22Rv1 (cell line): ENCODE measurements around the gene RPS26.

Experiments used
- H3K27ac ChIP-seq: fragments of 450-650 bp; 2 replicates; pipeline ENCODE4 v1.5.1; 2017
- CTCF ChIP-seq: fragments of 450-650 bp; IDR thresholded peaks from 2 replicates; pipeline ENCODE4 v1.5.1; 2017; ENCODE audit warnings: mild to moderate bottlenecking
- ZFX ChIP-seq: fragments of 450-650 bp; IDR thresholded peaks from 2 replicates; pipeline ENCODE4 v1.6.1; 2017; ENCODE audit warnings: antibody characterized with exemption, borderline replicate concordance

RPS26 gene

GRCh38 chr12:56071648-56072047, 29.9 kb downstream of the RPS26 start:
- no peak overlapping the region for H3K27ac ChIP-seq
- TF ChIP-seq ZFX (no peak), CTCF (no peak)

GRCh38 chr12:56074396-56074795, 32.7 kb downstream of the RPS26 start:
- H3K27ac ChIP-seq, result no peak overlapping the region
- TF ChIP-seq ZFX (no peak), CTCF (no peak)

DNA sequence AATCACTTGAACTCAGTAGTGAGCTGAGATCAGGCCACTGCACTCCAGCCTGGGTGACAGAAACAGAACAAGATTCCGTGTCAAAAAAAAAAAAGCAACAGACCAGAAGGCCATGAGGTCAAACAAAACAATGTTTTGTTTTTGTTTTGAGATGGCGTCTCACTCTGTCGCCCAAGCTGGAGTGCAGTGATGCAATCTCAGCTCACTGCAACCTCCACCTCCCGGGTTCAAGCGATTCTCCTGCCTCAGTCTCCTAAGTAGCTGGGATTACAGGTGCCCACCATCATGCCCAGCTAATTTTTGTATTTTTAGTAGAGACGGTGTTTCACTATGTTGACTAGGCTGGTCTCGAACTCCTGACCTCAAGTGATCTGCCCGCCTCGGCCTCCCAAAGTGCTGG, 36.2 kb downstream of the RPS26 start:
- H3K27ac ChIP-seq, result peak overlapping the region; percentile 99

- TF ChIP-seq ZFX (no peak), CTCF (no peak)
- H3K27ac ChIP-seq, result peak overlapping the region; percentile 99
Observed at GRCh38 chr12:56078427-56078826, 36.7 kb downstream of the RPS26 start.

- H3K27ac ChIP-seq, result peak overlapping the region; percentile 99
- TF ChIP-seq ZFX, result no peak
- peak; percentile 99 for TF ChIP-seq CTCF
Observed at GRCh38 chr12:56078931-56079722, 37.4 kb downstream of the RPS26 start.

DNA sequence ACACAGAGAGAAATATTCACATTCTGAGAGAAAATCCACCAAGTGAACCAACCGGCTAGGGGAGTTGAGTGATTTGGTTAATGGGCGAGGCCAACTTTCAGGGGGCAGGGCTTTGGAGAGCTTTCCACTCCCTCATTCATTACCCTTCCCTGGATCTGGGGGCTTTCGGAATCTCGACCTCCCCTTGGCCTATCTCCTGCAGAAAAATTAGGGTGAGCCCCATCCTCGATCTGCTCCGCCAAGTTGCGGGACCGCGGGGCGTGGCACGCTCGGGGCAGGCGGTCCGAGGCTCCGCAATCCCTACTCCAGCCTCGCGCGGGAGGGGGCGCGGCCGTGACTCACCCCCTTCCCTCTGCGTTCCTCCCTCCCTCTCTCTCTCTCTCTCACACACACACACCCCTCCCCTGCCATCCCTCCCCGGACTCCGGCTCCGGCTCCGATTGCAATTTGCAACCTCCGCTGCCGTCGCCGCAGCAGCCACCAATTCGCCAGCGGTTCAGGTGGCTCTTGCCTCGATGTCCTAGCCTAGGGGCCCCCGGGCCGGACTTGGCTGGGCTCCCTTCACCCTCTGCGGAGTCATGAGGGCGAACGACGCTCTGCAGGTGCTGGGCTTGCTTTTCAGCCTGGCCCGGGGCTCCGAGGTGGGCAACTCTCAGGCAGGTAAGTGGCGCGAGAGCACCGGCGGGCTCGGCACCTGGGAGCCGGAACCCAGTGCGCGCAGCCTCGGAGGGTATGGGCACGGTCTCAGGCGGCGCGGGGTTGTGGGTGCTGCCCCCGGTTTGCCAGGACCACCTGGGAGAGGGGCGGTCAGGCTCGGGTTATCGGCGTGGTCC, 38.2 kb downstream of the RPS26 start, which contains the start of gene ERBB3:
Gene ERBB3 (plus strand): TSS at position 443 of the 833 bp plus-strand sequence. CDS start 136 bp downstream, at position 579.
- no peak for TF ChIP-seq CTCF
- no peak for TF ChIP-seq ZFX

DNA sequence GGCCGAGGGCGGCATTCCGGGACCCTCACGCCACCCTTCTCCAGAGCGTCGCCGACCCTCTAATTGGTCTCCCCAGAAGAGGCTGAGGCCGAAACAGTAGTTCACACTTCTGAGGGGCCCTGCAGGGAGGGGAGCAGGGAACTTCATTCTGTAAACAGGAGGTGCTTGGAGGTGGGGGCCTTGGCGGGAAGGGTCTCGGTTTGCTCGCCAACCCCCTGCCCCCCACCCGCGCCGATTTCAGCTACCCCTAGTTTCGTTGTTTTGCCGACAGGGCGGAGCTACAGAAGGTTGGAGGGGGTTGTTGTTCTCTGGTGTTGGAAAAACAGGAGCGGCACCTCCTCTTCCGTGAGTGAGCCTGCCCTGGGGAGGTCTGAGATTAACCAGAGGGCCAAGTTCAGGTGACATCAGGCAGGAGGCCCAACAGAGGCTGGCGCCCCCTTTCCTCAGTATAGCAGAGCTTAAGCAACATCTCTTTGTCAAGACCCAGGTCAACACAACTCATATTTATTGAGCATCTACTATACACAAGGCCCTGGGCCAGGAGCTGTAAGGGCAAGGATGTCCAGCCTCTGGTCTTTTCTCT, 38.9 kb downstream of the RPS26 start:
- H3K27ac ChIP-seq, result peak overlapping the region; percentile 99
- no peak for TF ChIP-seq ZFX
- TF ChIP-seq CTCF, result 0 out of 2 replicates have a peak, but pooled peaks have one; percentile 8

More for the DNA sequence above, 38.2 kb downstream of the RPS26 start, which contains the start of gene ERBB3:
- peak within 1 kb of the TSS; percentile 99 for H3K27ac ChIP-seq
